Measurements from ENCODE around the gene RNF39. TPM values are rescaled to one million over a fixed set of nuclear protein-coding genes. Genes with fewer than 3 reads are reported as not detected.

RNF39 gene
- total RNA-seq, 1 donor from 2014 or later = 1.8 TPM

Small RNAs within 50 kb of the gene (small RNA-seq; reads per million reads assigned to genes)
- gene RF02218 (ENCODE audit: low replicate concordance) (not detected), gene RF02219 (ENCODE audit: low replicate concordance) (not detected), gene RF02220 (ENCODE audit: low replicate concordance) (not detected)

Other genes with a start within 250 kb of the RNF39 start
- not detected for gene HLA-G, start 247.9 kb downstream of the RNF39 start, total RNA-seq
- gene HLA-A, start 133.2 kb downstream of the RNF39 start, total RNA-seq = 134 TPM
- 12.5 TPM for gene POLR1H, start 14.5 kb downstream of the RNF39 start, total RNA-seq
- gene PPP1R11, start 8.6 kb downstream of the RNF39 start, total RNA-seq = 10.5 TPM
- not detected for gene TRIM31, start 37.3 kb upstream of the RNF39 start, total RNA-seq
- gene TRIM40, start 60.4 kb upstream of the RNF39 start, total RNA-seq = not detected
- gene TRIM10, start 85.4 kb upstream of the RNF39 start, total RNA-seq = 1.0 TPM
- not detected for gene TRIM15, start 87.8 kb upstream of the RNF39 start, total RNA-seq
- gene TRIM26, start 137.6 kb upstream of the RNF39 start, total RNA-seq = 35.4 TPM

Data from tongue (tissue), 2 donors.